ENCODE data around the gene CROCC2.

Gene CROCC2

GRCh38 chr2:240953426-240954410 is 47.6 kb downstream of the CROCC2 start:
- no peak overlapping the region for H3K27ac ChIP-seq
- no peak for TF ChIP-seq CTCF (conservative IDR thresholded peaks at IDR 0.05)

- no peak overlapping the region for H3K27ac ChIP-seq
- no peak for TF ChIP-seq CTCF (conservative IDR thresholded peaks at IDR 0.05)
Measured at GRCh38 chr2:240954436-240955305, 48.5 kb downstream of the CROCC2 start.

- H3K27ac ChIP-seq, result no peak overlapping the region
- TF ChIP-seq CTCF (conservative IDR thresholded peaks at IDR 0.05), result no peak
Measured at GRCh38 chr2:240955306-240956170, 49.4 kb downstream of the CROCC2 start.

GRCh38 chr2:240956171-240956934 is 50.2 kb downstream of the CROCC2 start:
- TF ChIP-seq CTCF (conservative IDR thresholded peaks at IDR 0.05), result no peak
- no peak overlapping the region for H3K27ac ChIP-seq

- TF ChIP-seq CTCF (conservative IDR thresholded peaks at IDR 0.05), result no peak
- H3K27ac ChIP-seq, result no peak overlapping the region
Measured at GRCh38 chr2:240956935-240957655, 51.0 kb downstream of the CROCC2 start.

GRCh38 chr2:240957656-240958365 is 51.7 kb downstream of the CROCC2 start:
- H3K27ac ChIP-seq, result no peak overlapping the region
- TF ChIP-seq CTCF (conservative IDR thresholded peaks at IDR 0.05), result no peak
